Measurements from ENCODE around the gene OR1L6.

DNA sequence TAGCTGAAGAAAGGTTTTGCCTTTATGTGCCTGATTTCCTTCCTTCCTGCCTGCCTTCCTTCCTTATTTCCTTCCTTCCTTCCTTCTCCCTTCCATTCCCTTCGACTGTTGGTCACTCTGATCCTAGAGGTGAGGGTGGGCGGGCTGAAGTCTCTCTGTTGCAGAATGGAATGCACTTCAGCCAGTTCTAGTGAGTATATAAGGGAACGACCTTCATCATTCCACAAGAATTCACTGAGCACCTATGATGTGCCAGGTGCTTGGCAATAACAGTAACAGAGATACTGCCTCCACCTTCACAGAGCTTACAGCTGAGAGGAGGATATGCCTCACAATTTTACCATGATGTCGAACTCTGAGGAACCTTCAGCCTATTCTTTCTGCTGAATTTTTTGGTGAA lies 37.9 kb downstream of the OR1L6 start:
- TF ChIP-seq CTCF (conservative IDR thresholded peaks at IDR 0.05; ENCODE audit: low read depth, low read length) (no peak), EZH2 (IDR thresholded peaks at IDR 0.05; ENCODE audit: low read length, unreplicated experiment) (no peak), EZH2phosphoT487 (IDR thresholded peaks at IDR 0.05; ENCODE audit: borderline replicate concordance, low read length) (no peak)
